ENCODE results near the gene CSMD2.

- TF ChIP-seq POLR2A (IDR thresholded peaks at IDR 0.05; ENCODE audit: control extremely low read depth in 1 of 2, low read depth in 2 of 2, low read length in 2 of 2) (no peak), CTCF (IDR thresholded peaks at IDR 0.05; ENCODE audit: control extremely low read depth in 1 of 3, insufficient read depth in 1 of 3, low read depth in 1 of 3, low read length in 3 of 3) (no peak), MAFK (IDR thresholded peaks at IDR 0.05; ENCODE audit: low read depth, low read length) (no peak), ZNF274 (IDR thresholded peaks at IDR 0.05; ENCODE audit: borderline replicate concordance, extremely low read depth, low read length) (no peak)
These were observed 601.3 kb downstream of the CSMD2 start for GRCh38 chr1:33563699-33564098.
